Cerebellar cortex (tissue), 1 donor: ENCODE results near the gene MILR1.
A peak's percentile ranks its signal among the peaks of the same experiment; 100 is the strongest.

Experiments
- DNase-seq: peaks from one replicate; pipeline ENCODE4 v3.0.0-alpha.2; 2015; ENCODE audit warnings: low spot score

Gene MILR1

GRCh38 chr17:64503341-64503740 is 54.4 kb downstream of the MILR1 start:
- DNase-seq: no peak

GRCh38 chr17:64503821-64504768 is 55.2 kb downstream of the MILR1 start:
- DNase-seq: no peak

GRCh38 chr17:64504769-64505339 is 55.9 kb downstream of the MILR1 start:
- DNase-seq: no peak

GRCh38 chr17:64505340-64506200 is 56.7 kb downstream of the MILR1 start:
- DNase-seq: peak; percentile 88

- DNase-seq: peak; percentile 97
These were observed 57.3 kb downstream of the MILR1 start, which contains the start of gene DDX5 for GRCh38 chr17:64506201-64506575. DDX5 (minus strand) TSS chr17:64506289; CDS start chr17:64506119, 170 bp downstream.

GRCh38 chr17:64506576-64507412 is 57.9 kb downstream of the MILR1 start, which contains the start of gene CEP95:
CEP95 (plus strand) TSS chr17:64506977; CDS start chr17:64507098, 121 bp downstream.
- peak; percentile 97 for DNase-seq

- peak; percentile 70 for DNase-seq
These were observed 58.5 kb downstream of the MILR1 start for GRCh38 chr17:64507413-64507782.

GRCh38 chr17:64508683-64509082 is 59.8 kb downstream of the MILR1 start:
- no peak for DNase-seq

GRCh38 chr17:64509179-64509578 is 60.3 kb downstream of the MILR1 start:
- DNase-seq: no peak

- no peak for DNase-seq
These were observed 66.5 kb downstream of the MILR1 start for GRCh38 chr17:64515419-64515818.

- DNase-seq: no peak
These were observed 66.9 kb downstream of the MILR1 start for GRCh38 chr17:64515829-64516228.
